ENCODE results near the gene ANO1.

DNA sequence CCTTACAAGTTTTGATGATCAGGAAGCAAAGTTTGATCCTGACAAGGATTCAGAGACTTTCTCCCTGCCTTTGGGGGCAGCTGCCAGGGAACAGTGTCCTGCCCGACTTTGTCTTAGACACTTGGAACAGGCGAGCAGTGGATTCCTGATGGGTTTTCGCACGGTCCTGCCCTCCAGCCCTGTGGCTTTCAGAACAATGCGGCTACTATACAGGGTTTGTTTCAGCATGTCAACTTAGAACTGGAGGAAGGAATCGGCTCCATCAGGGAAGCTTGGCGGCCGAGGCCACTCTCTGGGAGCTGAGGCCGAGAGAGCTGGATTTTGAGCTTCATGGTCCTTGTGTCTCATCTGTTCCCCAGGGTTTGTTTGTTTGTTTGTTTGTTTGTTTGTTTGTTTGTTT, 11.5 kb downstream of the ANO1 start:
- TF ChIP-seq, protein P1, sequence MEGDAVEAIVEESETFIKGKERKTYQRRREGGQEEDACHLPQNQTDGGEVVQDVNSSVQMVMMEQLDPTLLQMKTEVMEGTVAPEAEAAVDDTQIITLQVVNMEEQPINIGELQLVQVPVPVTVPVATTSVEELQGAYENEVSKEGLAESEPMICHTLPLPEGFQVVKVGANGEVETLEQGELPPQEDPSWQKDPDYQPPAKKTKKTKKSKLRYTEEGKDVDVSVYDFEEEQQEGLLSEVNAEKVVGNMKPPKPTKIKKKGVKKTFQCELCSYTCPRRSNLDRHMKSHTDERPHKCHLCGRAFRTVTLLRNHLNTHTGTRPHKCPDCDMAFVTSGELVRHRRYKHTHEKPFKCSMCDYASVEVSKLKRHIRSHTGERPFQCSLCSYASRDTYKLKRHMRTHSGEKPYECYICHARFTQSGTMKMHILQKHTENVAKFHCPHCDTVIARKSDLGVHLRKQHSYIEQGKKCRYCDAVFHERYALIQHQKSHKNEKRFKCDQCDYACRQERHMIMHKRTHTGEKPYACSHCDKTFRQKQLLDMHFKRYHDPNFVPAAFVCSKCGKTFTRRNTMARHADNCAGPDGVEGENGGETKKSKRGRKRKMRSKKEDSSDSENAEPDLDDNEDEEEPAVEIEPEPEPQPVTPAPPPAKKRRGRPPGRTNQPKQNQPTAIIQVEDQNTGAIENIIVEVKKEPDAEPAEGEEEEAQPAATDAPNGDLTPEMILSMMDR (IDR thresholded peaks at IDR 0.05; ENCODE audit: low read depth, low read length, poor library complexity, severe bottlenecking), result no peak
- no peak for TF ChIP-seq EZH2phosphoT487 (IDR thresholded peaks at IDR 0.05; ENCODE audit: borderline replicate concordance, low read length)
